Transverse colon (tissue), 3 donors: ENCODE results near the gene TBC1D9.

Experiments used
- CTCF ChIP-seq, 5 experiments: fragments of 200-600 bp in 3 of 5; fragments of 450-650 bp in 2 of 5; sonication (generic) in 3 of 5; IDR thresholded peaks; 1 replicate in 2 of 5; 2 replicates in 3 of 5; pipeline ENCODE4 v1.5.1; 2016 to 2017; ENCODE audit warnings: antibody characterized with exemption in 5 of 5, inconsistent platforms in 3 of 5, mild to moderate bottlenecking in 2 of 5, moderate library complexity in 1 of 5
- POLR2A ChIP-seq: fragments of 450-650 bp; IDR thresholded peaks from one replicate; pipeline ENCODE4 v1.6.1; 2016; ENCODE audit warnings: antibody characterized with exemption, mild to moderate bottlenecking, moderate library complexity

- TF ChIP-seq POLR2A (no peak), CTCF (IDR thresholded peaks at IDR 0.05) (no peak)
These were observed 58.2 kb downstream of the TBC1D9 start for GRCh38 chr4:140697709-140698560.
